GM12801 (cell line): ENCODE results near the gene PARVG.

ENCODE experiments used
- TF ChIP-seq, protein P1 (sequence below): IDR thresholded peaks from one replicate; pipeline ENCODE4 v1.5.1; 2011; ENCODE audit warnings: control low read depth; ENCODE audit not compliant: insufficient read length; ENCODE audit errors: extremely low read depth

The PARVG gene

DNA sequence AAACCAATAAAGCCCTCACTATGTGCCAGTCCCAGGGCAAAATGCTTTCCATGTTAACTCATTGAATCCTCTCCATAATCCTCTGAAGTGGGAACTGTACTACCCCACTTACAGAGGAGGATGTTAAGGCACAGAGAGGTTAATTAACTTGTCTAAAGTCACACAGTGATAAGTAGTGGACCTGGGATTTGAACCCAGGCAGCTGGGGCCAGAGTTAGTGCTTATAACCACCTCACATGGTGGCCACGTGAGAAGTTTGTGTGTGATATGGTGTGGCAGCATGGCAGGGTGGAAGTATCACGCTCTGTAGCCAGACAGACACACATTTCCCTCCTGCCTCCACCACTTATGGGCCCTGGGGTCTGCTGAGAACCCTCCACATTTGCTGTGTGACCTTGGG is 16.5 kb downstream of the PARVG start:
- TF ChIP-seq, protein P1, sequence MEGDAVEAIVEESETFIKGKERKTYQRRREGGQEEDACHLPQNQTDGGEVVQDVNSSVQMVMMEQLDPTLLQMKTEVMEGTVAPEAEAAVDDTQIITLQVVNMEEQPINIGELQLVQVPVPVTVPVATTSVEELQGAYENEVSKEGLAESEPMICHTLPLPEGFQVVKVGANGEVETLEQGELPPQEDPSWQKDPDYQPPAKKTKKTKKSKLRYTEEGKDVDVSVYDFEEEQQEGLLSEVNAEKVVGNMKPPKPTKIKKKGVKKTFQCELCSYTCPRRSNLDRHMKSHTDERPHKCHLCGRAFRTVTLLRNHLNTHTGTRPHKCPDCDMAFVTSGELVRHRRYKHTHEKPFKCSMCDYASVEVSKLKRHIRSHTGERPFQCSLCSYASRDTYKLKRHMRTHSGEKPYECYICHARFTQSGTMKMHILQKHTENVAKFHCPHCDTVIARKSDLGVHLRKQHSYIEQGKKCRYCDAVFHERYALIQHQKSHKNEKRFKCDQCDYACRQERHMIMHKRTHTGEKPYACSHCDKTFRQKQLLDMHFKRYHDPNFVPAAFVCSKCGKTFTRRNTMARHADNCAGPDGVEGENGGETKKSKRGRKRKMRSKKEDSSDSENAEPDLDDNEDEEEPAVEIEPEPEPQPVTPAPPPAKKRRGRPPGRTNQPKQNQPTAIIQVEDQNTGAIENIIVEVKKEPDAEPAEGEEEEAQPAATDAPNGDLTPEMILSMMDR: no peak

DNA sequence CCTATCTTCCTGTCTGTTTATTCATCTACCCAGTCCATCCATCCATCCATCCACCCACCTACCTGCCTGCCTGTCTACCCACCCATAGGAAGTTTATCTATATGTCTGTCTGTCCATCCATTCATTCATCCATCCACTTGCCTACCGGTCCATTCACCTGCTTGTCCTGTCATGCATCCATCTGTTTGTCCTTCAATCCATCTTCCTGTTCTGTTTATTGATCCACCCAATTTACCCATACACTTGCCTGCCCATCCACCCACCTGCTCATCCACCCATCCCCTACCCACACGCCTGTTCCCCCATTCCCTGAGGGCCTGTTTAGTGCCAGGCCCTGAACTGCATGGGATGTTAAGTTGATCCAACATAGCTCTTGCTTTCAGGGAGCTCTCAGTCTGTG is 18.4 kb downstream of the PARVG start:
- TF ChIP-seq, protein P1: no peak

DNA sequence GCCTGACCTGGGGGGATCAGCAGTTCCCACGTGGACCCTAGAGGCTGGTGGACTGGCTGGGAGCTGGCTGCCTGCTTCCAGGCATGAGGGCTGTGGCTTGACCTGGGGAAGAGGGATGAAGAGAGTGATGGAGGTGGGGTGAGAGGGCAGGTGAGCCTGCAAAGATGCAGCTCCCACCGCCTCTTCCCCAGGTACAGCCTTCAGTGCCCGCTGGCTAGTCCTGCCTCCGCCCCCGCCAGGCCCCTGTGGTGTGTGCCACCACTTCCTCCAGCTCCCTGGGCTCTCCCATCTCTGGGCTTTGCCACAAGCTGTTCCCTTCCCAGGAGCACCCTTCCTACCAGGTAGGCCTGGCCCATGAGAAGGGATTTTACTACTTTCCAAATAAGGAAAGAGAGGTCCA is 19.1 kb downstream of the PARVG start:
- TF ChIP-seq, protein P1: no peak

DNA sequence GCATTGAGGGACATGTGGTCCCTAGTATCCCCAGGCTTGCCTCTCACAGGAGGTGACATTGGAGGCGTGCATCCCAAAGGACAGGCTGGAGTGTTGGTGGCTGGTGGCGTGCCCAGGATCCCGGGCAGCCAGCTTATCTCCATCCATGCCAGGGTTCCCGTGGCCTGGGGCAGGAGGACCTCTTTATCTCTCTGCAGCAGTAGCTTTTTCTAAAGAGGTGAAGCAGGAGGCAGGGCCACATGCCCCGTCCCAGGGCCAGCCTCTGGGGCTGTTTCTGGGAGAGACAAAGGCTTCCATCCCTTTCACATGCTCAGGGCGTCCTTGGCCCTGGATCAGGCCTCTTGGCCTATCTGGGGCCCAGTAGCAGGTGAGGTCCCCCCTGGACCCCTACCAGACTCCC is 19.7 kb downstream of the PARVG start:
- TF ChIP-seq, protein P1: no peak

DNA sequence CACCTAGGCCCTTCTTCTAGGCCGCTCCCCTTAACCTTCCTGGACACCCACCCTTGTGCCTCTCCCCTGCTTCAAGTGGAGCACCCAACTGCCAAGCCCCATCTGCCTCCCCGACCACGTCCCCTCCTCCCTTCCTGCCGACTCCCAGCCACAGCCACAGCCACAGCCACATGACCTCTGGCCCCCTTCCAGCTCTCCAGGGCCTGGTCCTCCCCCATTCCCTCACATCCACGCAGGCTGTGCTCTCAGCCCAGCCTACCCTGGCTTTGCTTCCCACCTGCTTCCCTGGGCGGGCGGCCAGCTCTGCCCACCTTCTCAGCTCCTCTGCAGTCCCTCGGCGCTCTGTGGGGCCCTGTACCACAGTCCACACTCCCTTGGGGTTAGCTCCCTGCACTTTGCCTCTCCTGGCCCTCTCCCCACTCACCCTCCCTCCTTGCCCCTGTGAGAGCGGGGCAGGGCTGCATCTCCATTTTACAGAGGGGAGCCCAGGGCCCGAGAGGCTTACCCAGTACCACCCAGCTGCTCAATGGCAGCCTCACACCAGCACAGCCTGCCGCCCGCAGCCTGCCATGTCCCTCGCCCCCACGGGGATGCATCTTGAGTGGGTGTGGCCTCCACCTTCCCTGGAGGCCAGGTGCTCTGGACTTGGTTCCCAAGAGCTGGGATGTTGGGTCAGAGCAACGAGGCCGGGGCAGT is 20.3 kb downstream of the PARVG start:
- TF ChIP-seq, protein P1: no peak

DNA sequence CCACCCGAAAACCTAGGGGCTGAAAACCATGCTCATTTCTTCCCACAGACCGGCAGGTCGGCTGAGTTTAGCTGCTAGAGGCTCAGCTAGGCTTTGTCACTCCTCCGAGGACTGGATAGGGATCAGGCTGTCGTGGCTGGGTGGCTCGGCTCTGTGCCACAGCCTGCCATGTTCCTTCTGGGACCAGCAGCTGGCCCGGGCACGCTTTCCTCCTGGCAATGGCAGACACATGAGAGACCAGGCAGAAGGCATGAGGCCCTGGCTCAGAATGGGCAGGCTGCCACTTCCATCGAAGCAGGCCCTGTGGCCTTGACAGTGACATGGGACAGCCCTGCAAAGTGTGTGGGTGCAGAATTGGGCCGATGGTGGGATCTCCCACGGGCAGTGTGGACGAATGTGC is 20.9 kb downstream of the PARVG start:
- TF ChIP-seq, protein P1: no peak

DNA sequence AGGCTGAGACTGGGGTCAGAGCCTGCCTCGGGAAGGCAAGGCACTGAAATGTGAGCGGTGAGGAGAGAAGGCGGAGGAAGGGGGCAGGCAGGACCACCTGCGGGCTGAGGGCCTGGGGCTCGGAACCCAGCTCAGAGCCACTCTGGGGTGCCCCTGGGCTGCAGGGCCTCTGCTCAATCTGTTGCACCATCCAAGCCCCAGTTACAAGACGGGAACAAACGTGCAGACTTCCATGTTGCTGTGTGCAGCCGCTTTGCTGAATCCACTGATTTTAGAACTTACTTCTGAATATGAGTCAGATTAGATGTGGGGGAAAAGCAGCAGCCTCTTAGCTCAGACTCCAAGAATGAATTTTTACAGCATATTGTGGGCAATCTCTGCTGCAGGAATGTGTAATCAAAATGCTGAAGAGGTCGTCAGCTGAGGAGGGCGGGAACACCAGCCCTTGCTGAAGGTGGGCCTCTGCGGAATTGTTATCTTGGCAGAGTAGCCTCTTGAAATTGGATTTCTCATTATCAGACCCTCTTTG is 21.6 kb downstream of the PARVG start:
- TF ChIP-seq, protein P1: no peak
